KMS-11 (cell line): ENCODE data around the gene DHX38.

ENCODE experiments used
- H2AFZ ChIP-seq: fragments of 200-600 bp; sonication (generic); 2 replicates; pipeline ENCODE4 v1.6.1; 2016; ENCODE audit warnings: antibody characterized with exemption, mixed run types, low read depth
- H3K27ac ChIP-seq: fragments of 200-600 bp; sonication (generic); 2 replicates; pipeline ENCODE4 v1.6.1; 2016; ENCODE audit warnings: mild to moderate bottlenecking, mixed run types
- H3K27me3 ChIP-seq: fragments of 200-600 bp; sonication (generic); 2 replicates; pipeline ENCODE4 v1.6.1; 2017; ENCODE audit warnings: mild to moderate bottlenecking, low read depth, mixed run types, moderate library complexity; ENCODE audit not compliant: insufficient read depth
- H3K36me3 ChIP-seq: fragments of 200-600 bp; sonication (generic); 2 replicates; pipeline ENCODE4 v1.6.1; 2017; ENCODE audit warnings: mild to moderate bottlenecking, mixed run types; ENCODE audit not compliant: insufficient read depth
- H3K4me1 ChIP-seq: fragments of 200-600 bp; sonication (generic); 2 replicates; pipeline ENCODE4 v1.6.1; 2016; ENCODE audit warnings: mild to moderate bottlenecking, low read depth, mixed run types; ENCODE audit not compliant: poor library complexity, severe bottlenecking
- H3K4me2 ChIP-seq: fragments of 200-600 bp; sonication (generic); 2 replicates; pipeline ENCODE4 v1.7.0; 2016; ENCODE audit warnings: mild to moderate bottlenecking, mixed run types
- H3K4me3 ChIP-seq: fragments of 200-600 bp; sonication (generic); IDR thresholded peaks from 2 replicates; pipeline ENCODE4 v1.6.1; 2017; ENCODE audit warnings: low read depth, low read length, mixed read lengths; ENCODE audit not compliant: insufficient read depth
- H3K79me2 ChIP-seq: fragments of 200-600 bp; sonication (generic); 2 replicates; pipeline ENCODE4 v1.6.1; 2016; ENCODE audit warnings: low read depth, mixed run types; ENCODE audit not compliant: insufficient read depth
- H3K9ac ChIP-seq: fragments of 200-600 bp; sonication (generic); 2 replicates; pipeline ENCODE4 v1.6.1; 2016; ENCODE audit warnings: mild to moderate bottlenecking, mixed run types
- H4K20me1 ChIP-seq: fragments of 200-600 bp; sonication (generic); 2 replicates; pipeline ENCODE4 v1.6.1; 2016; ENCODE audit warnings: mild to moderate bottlenecking, mixed run types; ENCODE audit not compliant: insufficient read depth
- TF ChIP-seq, protein P1 (sequence below): fragments of 200-600 bp; sonication (generic); conservative IDR thresholded peaks from 2 replicates; pipeline ENCODE4 v1.6.1; 2017; ENCODE audit warnings: low read depth, mild to moderate bottlenecking, antibody characterized with exemption, low read length, moderate library complexity, mixed read lengths

The DHX38 gene

DNA sequence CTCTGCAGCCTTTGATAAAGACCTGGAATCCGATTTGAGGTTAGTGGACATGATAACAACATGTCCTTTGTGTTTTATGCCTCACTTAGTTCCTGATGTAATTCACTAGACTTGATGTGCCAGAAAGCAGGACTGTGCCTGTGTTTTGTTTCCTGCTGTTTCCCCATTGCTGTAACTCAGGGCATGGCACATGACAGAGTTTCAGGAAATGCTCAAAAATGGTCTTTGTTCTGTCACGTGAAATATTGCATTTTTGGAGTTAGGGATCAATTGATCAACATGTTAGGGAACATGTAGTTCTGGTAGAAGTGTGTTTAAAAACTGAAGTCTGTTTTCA lies 32.8 kb downstream of the DHX38 start:
- Histone ChIP-seq H3K4me2 (no peak overlapping the region), H2AFZ (no peak overlapping the region), H3K27ac (no peak overlapping the region), H3K4me1 (peaks cover 8% of the 10 kb centered on the region), H4K20me1 (no peaks in the 10 kb centered on the region), H3K4me3 (no peak overlapping the region), H3K9ac (no peak overlapping the region), H3K27me3 (no peaks in the 10 kb centered on the region), H3K79me2 (no peaks in the 10 kb centered on the region), H3K36me3 (no peaks in the 10 kb centered on the region)
- TF ChIP-seq, protein P1, sequence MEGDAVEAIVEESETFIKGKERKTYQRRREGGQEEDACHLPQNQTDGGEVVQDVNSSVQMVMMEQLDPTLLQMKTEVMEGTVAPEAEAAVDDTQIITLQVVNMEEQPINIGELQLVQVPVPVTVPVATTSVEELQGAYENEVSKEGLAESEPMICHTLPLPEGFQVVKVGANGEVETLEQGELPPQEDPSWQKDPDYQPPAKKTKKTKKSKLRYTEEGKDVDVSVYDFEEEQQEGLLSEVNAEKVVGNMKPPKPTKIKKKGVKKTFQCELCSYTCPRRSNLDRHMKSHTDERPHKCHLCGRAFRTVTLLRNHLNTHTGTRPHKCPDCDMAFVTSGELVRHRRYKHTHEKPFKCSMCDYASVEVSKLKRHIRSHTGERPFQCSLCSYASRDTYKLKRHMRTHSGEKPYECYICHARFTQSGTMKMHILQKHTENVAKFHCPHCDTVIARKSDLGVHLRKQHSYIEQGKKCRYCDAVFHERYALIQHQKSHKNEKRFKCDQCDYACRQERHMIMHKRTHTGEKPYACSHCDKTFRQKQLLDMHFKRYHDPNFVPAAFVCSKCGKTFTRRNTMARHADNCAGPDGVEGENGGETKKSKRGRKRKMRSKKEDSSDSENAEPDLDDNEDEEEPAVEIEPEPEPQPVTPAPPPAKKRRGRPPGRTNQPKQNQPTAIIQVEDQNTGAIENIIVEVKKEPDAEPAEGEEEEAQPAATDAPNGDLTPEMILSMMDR, result no peak

DNA sequence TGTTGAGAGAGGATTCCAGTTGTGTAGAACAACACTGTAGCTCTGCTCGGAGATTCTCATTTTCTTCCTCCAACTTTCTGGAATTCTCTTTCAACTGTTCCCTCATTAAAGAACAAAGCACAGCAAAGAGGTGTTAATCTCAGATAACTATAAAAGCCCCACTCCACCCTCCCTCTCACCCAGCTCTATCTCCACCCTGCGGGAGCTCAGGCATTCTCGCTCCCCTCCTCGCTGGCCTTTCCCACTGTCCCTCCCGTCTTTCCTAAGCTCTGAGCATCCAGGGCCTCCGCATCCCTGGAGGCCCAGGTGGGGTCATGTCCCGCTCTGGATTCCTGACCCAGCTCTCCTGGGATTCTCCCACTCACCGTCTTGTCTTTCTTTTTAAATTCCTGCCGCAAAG lies 35.1 kb downstream of the DHX38 start:
- Histone ChIP-seq H4K20me1 (no peaks in the 10 kb centered on the region), H2AFZ (no peak overlapping the region), H3K9ac (no peak overlapping the region), H3K4me2 (no peak overlapping the region), H3K27me3 (no peaks in the 10 kb centered on the region), H3K4me3 (no peak overlapping the region), H3K4me1 (peaks cover 8% of the 10 kb centered on the region), H3K79me2 (no peaks in the 10 kb centered on the region), H3K36me3 (no peaks in the 10 kb centered on the region), H3K27ac (no peak overlapping the region)
- TF ChIP-seq, protein P1, result no peak

DNA sequence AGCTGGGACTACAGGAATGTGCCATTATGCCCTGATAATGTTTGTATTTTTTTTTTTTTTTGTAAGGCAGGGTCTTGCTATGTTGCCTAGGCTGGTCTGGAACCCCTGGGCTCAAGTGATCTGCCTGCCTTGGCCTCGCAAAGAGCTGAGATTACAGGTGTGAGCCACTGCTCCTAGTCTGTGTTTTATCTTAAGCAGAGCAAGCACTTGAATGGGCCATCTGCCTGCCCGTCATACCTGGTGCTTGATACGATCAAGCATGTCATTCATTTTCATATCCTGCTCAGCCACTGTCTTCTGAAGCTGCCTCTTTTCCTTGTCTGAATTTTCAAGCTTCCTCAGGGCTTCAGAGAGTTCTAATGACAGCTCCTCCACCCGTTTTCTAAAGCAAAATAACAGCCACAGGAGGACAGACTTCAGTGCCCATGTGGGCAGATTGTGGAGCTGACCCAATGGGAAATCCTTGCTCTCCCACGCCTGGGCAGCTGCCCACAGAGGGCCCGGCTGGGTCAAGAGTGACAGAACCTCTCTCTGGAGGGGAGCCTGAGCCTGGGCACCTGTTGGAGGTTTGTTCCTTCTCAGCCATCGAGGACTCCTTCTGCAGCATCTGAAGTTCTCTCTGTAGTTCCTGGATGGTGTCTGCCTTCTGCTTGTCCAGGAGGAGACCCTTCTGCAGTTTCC lies 36.5 kb downstream of the DHX38 start:
- no peaks in the 10 kb centered on the region for H3K27me3 ChIP-seq
- H3K4me2 ChIP-seq, result no peak overlapping the region
- no peak overlapping the region for H3K4me3 ChIP-seq
- H3K4me1 ChIP-seq, result peaks cover under 1% of the 10 kb centered on the region
- H2AFZ ChIP-seq, result no peak overlapping the region
- no peak overlapping the region for H3K27ac ChIP-seq
- no peaks in the 10 kb centered on the region for H4K20me1 ChIP-seq
- no peak overlapping the region for H3K9ac ChIP-seq
- H3K79me2 ChIP-seq, result no peaks in the 10 kb centered on the region
- no peaks in the 10 kb centered on the region for H3K36me3 ChIP-seq
- TF ChIP-seq, protein P1, result no peak

DNA sequence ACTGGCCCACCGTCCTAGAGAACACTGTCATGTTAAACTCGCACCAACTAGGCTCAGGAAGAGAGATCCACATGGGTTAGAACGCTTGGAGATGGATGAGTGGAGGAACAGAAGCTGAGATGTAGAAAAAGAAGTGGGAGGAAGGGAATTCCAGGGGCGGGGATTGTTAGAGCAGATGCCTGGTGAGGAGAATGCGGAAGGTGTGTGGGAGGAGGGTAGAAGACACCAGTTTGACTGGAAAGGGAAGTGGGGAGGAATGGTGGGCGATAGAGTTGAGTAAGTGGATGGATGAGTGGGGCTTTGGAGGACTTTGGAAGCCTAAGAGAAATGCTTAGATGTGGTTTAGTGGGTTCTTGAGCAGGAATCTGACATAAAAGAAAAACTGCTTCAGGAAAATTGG lies 37.4 kb downstream of the DHX38 start:
- TF ChIP-seq, protein P1, result no peak
- Histone ChIP-seq H3K4me1 (no peaks in the 10 kb centered on the region), H3K4me2 (no peak overlapping the region), H3K27me3 (no peaks in the 10 kb centered on the region), H3K9ac (no peak overlapping the region), H3K36me3 (no peaks in the 10 kb centered on the region), H4K20me1 (no peaks in the 10 kb centered on the region), H3K4me3 (no peak overlapping the region), H3K79me2 (no peaks in the 10 kb centered on the region), H3K27ac (no peak overlapping the region), H2AFZ (no peak overlapping the region)
